SH-SY5Y (cell line): ENCODE data around the gene ST8SIA6.

Source experiments
- GATA2 ChIP-seq: IDR thresholded peaks from 2 replicates; pipeline ENCODE4 v1.6.1; 2011; ENCODE audit warnings: mild to moderate bottlenecking, low read depth, low read length
- GATA3 ChIP-seq: IDR thresholded peaks from 2 replicates; pipeline ENCODE4 v1.6.1; 2011; ENCODE audit warnings: low read depth, mild to moderate bottlenecking, low read length, moderate library complexity

The ST8SIA6 gene

GRCh38 chr10:17444388-17444714 lies 10.0 kb downstream of the ST8SIA6 start:
- no peak for TF ChIP-seq GATA2
- TF ChIP-seq GATA3, result no peak

DNA sequence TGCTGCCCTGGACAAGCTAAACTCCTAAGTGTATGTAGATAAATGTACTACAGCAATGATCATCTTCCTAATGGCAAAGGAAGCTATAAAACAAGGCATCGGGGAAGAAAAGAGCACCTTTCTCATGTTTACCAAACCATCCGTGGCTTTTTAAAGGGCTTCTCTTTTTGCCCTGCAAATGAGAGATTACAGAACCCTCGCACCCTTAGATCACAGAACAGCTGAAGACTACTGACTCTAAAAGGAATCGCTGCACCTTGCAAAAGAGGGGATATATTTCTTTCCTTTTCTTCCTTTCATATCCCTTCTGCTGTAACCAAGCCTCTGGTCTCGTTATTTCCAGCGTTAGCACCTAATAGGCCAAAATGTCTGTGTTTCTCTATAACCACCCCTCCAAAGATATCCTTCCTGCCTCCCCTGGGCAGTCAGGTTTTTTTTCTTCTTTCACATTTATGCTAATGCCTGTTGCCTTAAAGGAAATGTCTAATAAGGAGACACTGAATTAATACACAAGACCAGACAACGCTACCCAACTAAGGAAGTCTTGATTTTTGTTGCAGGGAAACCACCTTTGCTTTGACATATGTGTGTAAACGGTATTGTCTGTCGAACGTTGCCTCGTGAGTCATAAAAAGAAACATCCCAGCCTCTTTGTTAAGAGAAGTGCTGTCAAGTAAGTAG lies 10.5 kb downstream of the ST8SIA6 start:
- TF ChIP-seq GATA2 (no peak), GATA3 (no peak)

GRCh38 chr10:17438583-17438982 lies 15.8 kb downstream of the ST8SIA6 start:
- no peak for TF ChIP-seq GATA3
- TF ChIP-seq GATA2, result no peak

GRCh38 chr10:17435953-17436352 lies 18.4 kb downstream of the ST8SIA6 start:
- no peak for TF ChIP-seq GATA2
- no peak for TF ChIP-seq GATA3

GRCh38 chr10:17435187-17435586 lies 19.2 kb downstream of the ST8SIA6 start:
- TF ChIP-seq GATA2, result no peak
- no peak for TF ChIP-seq GATA3

- TF ChIP-seq GATA3 (no peak), GATA2 (no peak)
Observed at GRCh38 chr10:17432723-17433122, 21.7 kb downstream of the ST8SIA6 start.

GRCh38 chr10:17431871-17432311 lies 22.5 kb downstream of the ST8SIA6 start:
- TF ChIP-seq GATA3, result no peak
- TF ChIP-seq GATA2, result no peak

- TF ChIP-seq GATA3 (no peak), GATA2 (no peak)
Observed at GRCh38 chr10:17430647-17431355, 23.6 kb downstream of the ST8SIA6 start.

GRCh38 chr10:17429490-17429889 lies 24.9 kb downstream of the ST8SIA6 start:
- TF ChIP-seq GATA3 (no peak), GATA2 (no peak)

- TF ChIP-seq GATA2, result no peak
- TF ChIP-seq GATA3, result no peak
Observed at GRCh38 chr10:17428351-17429097, 25.9 kb downstream of the ST8SIA6 start.

DNA sequence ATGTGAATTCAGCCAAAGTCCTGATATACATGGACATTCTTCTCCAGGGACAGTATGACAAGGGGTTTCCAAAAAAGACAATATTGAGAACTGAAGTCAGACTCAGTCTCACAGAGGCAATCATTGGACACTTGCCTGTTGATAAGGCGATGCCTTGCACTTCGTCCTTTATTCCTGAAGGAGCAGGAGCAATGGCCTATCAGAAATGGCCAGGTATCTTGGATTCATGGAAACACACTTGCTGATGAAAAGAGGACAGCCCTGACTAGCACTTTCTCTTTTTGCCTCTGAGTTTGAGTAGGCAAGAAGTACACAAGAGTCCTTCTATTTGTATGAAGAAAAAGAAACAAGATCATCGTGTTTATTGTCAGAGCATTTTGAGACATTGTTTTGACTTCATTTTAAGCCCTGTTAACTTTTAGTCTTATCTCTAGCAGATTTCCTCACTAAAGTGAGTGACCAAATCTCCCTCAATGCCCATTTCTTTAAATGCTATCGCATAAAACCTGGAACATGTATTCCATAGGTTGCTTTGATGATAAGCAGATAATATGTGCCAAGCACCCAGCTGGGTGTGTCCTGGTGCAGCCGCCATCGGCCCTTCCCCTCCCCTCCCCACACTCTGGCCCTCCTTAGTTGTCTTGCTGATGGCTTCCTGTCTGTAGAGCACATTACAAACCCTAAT lies 26.6 kb downstream of the ST8SIA6 start:
- TF ChIP-seq GATA3 (no peak), GATA2 (no peak)

GRCh38 chr10:17427201-17427600 lies 27.2 kb downstream of the ST8SIA6 start:
- TF ChIP-seq GATA3, result no peak
- TF ChIP-seq GATA2, result no peak

DNA sequence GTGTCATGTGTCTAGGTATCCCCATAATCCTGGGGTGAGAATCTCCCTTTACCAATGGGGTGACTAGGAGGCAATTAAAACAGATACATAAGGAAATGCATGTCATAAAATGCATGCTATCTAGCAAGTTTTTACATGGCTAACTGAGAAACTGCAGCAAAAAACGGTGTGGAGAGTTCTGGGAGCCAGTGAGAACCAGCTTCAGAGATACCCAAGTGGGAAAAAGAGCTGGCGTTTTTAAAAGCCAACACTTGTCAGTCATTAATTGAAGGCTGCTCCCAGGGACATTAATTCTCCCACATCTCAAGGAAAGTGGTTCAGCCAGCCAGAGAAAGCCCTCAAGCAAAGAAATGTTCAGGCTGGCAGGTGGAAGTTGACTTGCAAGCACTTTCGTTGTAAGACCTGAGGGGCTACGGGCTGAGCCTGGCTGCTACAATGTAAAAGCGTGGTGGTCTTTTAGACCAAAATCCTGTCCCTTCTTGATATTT lies 28.1 kb downstream of the ST8SIA6 start:
- no peak for TF ChIP-seq GATA2

- TF ChIP-seq GATA2 (no peak), GATA3 (no peak)
Observed at GRCh38 chr10:17425584-17426262, 28.7 kb downstream of the ST8SIA6 start.

DNA sequence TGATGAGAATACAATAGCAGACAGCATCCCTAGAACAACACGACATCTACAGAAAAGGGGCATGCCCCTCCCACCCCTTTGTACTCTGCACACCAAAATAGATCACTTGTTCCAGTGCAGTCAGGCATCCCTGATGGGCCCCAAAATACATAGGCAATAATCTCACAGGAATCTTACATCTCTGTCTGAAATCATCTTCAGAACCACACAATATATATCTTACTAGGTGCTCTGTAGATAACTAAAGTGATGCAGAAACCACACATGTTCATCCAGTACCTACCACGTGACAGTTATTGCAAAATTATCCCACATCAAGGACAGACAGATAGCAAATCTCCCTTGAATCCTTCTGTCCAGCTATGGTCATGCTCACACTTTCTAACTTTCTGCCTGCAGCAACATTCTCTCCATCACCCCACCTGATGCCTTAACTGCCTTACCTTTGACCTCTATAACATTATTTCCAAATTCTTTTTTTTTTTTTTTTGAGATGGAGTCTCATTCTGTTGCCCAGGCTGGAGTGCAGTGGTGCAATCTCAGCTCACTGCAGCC lies 30.7 kb downstream of the ST8SIA6 start:
- no peak for TF ChIP-seq GATA3
